ENCODE measurements around the gene SPSB3. TPM values are rescaled to one million over a fixed set of nuclear protein-coding genes. Genes with fewer than 3 reads are reported as not detected.

SPSB3 gene
- total and polyA plus RNA-seq, 7 donors: 34.4 to 98.4 (median 61.4) TPM

- TF ChIP-seq EP300 (IDR thresholded peaks at IDR 0.05) (no peak), CTCF (IDR thresholded peaks at IDR 0.05) (no peak), POLR2A (IDR thresholded peaks at IDR 0.05) (no peak), POLR2AphosphoS5 (IDR thresholded peaks at IDR 0.05) (no peak)
- H3K4me3 ChIP-seq: peak overlapping the region; percentile 64 to 93 (median 90)
- intact Hi-C loops (cut with DNase I): loop anchor here (2.0 to 10.0 kb wide), 3 partner anchors 53 to 1089 kb away; partner anchors contain the start of genes FAHD1, HAGH, JMJD8 and MAPK8IP3
- peaks cover 0 to 43% (median 29%) of the 10 kb centered on the region in 4 donors for H3K36me3 ChIP-seq
- peak overlapping the region; percentile 91 to 97 (median 96) for H3K27ac ChIP-seq
- H3K9me3 ChIP-seq: no peaks in the 10 kb centered on the region
- H3K4me1 ChIP-seq: peaks cover 0 to 56% (median 45%) of the 10 kb centered on the region in 4 donors
- 5 to 14% methylated on average over 45 of the region's 45 CpGs for WGBS, 2 donors
- H3K27me3 ChIP-seq: no peaks in the 10 kb centered on the region
- no peak for DNase-seq
Measured at GRCh38 chr16:1773703-1774447, 8.5 kb downstream of the SPSB3 start.

DNA sequence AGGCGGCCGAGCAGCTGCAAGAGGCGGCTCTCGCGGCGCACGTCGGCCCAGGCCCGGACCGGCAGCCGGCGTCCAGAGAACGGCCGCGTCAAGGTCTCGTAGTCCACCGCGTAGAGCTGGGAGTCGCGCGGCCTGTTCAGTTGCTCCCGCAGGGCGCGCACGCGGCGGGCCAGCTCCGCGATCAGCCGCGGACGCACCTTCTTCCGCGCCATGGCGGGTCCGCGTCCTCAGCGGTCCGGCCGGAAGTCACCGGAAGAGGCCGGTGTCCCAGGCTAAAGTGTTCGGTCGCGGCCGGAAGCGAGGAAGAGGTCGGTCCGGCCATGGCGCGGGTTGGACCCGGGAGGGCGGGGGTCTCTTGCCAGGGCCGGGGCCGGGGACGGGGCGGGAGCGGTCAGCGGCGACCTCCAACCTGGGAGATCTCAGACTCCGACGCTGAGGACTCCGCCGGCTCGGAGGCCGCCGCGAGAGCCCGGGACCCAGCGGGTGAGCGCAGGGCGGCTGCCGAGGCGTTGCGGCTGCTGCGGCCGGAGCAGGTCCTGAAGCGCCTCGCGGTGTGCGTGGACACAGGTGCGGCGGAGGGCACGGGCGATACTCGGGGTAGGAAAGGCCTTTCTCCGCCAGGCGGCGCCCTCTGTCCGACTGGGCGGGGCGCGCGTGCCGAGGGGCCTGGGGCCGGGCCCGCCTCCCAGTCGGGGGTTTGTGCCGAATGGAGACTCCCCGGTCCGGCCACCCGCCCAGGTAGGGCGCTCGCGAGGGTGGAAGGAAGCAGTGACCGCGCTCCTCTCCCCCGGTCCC, 9.3 kb downstream of the SPSB3 start, which contains the start of gene MRPS34:
TSS of gene MRPS34 (minus strand) at position 227 of the 795 bp plus-strand sequence. CDS start at position 212, 15 bp downstream.
- H3K27ac ChIP-seq: peak within 1 kb of the TSS; percentile 91 to 97 (median 96)
- H3K36me3 ChIP-seq: peaks cover 7 to 43% (median 33%) of the 10 kb centered on the region in 4 donors
- H3K27me3 ChIP-seq: no peaks in the 10 kb centered on the region
- H3K9me3 ChIP-seq: no peaks in the 10 kb centered on the region
- peak within 1 kb of the TSS; percentile 64 to 93 (median 90) for H3K4me3 ChIP-seq
- TF ChIP-seq POLR2AphosphoS5 (IDR thresholded peaks at IDR 0.05) (peak; percentile 69 to 92 (median 82)), CTCF (IDR thresholded peaks at IDR 0.05) (peak; percentile 37 to 74 (median 64)), POLR2A (IDR thresholded peaks at IDR 0.05) (peak; percentile 55 to 68), EP300 (IDR thresholded peaks at IDR 0.05) (peak in 1 of 4 donors; percentile 25)
- intact Hi-C loops (cut with DNase I): loop anchor here (2.0 to 10.0 kb wide), 3 partner anchors 54 to 1088 kb away; partner anchors contain the start of genes FAHD1, HAGH, JMJD8 and MAPK8IP3
- H3K4me1 ChIP-seq: peaks cover 0 to 56% (median 47%) of the 10 kb centered on the region in 4 donors
- 0 to 1% methylated on average over 108 of the region's 108 CpGs for WGBS, 2 donors
- peak; percentile 90 for DNase-seq

GRCh38 chr16:1772362-1772907, 9.9 kb downstream of the SPSB3 start, which contains the start of gene EME2:
TSS of gene EME2 (plus strand) at chr16:1772810. CDS start at chr16:1773228, 418 bp downstream.
- 0 to 1% methylated on average over 53 of the region's 53 CpGs for WGBS, 2 donors
- intact Hi-C loops (cut with DNase I): loop anchor here (2.0 to 10.0 kb wide), 3 partner anchors 54 to 1088 kb away; partner anchors contain the start of genes FAHD1, HAGH, JMJD8 and MAPK8IP3
- Histone ChIP-seq H3K4me1 (peaks cover 0 to 56% (median 47%) of the 10 kb centered on the region in 4 donors), H3K36me3 (peaks cover 14 to 43% (median 32%) of the 10 kb centered on the region in 4 donors), H3K27me3 (no peaks in the 10 kb centered on the region), H3K9me3 (no peaks in the 10 kb centered on the region), H3K4me3 (peak within 1 kb of the TSS; percentile 64 to 93 (median 90)), H3K27ac (peak within 1 kb of the TSS; percentile 91 to 97 (median 96))
- TF ChIP-seq CTCF (IDR thresholded peaks at IDR 0.05) (no peak), POLR2AphosphoS5 (IDR thresholded peaks at IDR 0.05) (no peak), EP300 (IDR thresholded peaks at IDR 0.05) (no peak)
- no peak for DNase-seq

GRCh38 chr16:1771864-1772361, 10.5 kb downstream of the SPSB3 start:
- intact Hi-C loops (cut with DNase I): loop anchor here (2.0 to 10.0 kb wide), 3 partner anchors 55 to 1087 kb away; partner anchors contain the start of genes FAHD1, HAGH, JMJD8 and MAPK8IP3
- Histone ChIP-seq H3K36me3 (peaks cover 19 to 43% (median 32%) of the 10 kb centered on the region in 4 donors), H3K4me1 (peaks cover 0 to 56% (median 47%) of the 10 kb centered on the region in 4 donors), H3K9me3 (no peaks in the 10 kb centered on the region), H3K27me3 (no peaks in the 10 kb centered on the region), H3K27ac (peak overlapping the region; percentile 91 to 97 (median 96)), H3K4me3 (peak overlapping the region; percentile 64 to 93 (median 90))
- WGBS, 2 donors: 6 to 17% methylated on average over 22 of the region's 22 CpGs
- no peak for DNase-seq
- TF ChIP-seq CTCF (IDR thresholded peaks at IDR 0.05) (no peak), EP300 (IDR thresholded peaks at IDR 0.05) (no peak), POLR2AphosphoS5 (IDR thresholded peaks at IDR 0.05) (no peak), POLR2A (IDR thresholded peaks at IDR 0.05) (no peak)
